ENCODE data around the gene AMOT.
A peak's percentile ranks its signal among the peaks of the same experiment; 100 is the strongest.

AMOT gene

DNA sequence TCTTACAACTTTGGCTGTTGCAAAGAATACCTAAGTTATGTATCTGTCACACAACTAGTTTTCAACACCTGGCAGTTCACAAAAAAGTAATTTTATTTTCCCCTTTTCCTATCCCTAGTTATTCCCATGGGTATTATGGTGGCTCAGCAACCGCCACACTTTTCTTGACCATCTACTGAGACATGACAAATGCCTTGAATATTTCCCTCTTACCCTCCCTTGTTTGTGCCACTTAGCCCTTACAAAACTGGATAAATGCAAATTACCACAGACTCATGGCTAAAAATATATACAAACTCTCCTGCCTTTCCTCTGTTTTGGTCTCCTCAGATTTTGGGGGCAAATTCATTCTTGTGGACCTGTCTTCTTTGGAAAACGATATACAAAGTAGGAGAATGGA, 72.1 kb downstream of the AMOT start:
- Histone ChIP-seq H3K4me3 (ENCODE audit: low read length, poor library complexity, severe bottlenecking) (no peak overlapping the region), H3K4me1 (ENCODE audit: insufficient read depth, low read length, poor library complexity, severe bottlenecking) (no peaks in the 10 kb centered on the region), H3K4me2 (ENCODE audit: low read depth, low read length, poor library complexity, severe bottlenecking) (no peak overlapping the region), H3K9ac (ENCODE audit: low read depth, low read length, poor library complexity, severe bottlenecking) (no peak overlapping the region), H3K9me3 (ENCODE audit: insufficient read depth, low read depth, low read length) (no peaks in the 10 kb centered on the region), H3F3A (ENCODE audit: low read depth) (no peaks in the 10 kb centered on the region), H3K27me3 (ENCODE audit: insufficient read depth, low read length, poor library complexity, severe bottlenecking) (no peaks in the 10 kb centered on the region), H4K20me1 (ENCODE audit: insufficient read depth, low read length, poor library complexity, severe bottlenecking) (no peaks in the 10 kb centered on the region), H3K79me2 (ENCODE audit: insufficient read depth, low read length) (no peaks in the 10 kb centered on the region), H3K9me2 (replicated peaks; ENCODE audit: low read depth, low read length) (no peaks in the 10 kb centered on the region), H3K36me3 (ENCODE audit: insufficient read depth, low read length) (no peaks in the 10 kb centered on the region), H2AFZ (ENCODE audit: low read length) (no peak overlapping the region)
- TF ChIP-seq EZH2phosphoT487 (IDR thresholded peaks at IDR 0.05; ENCODE audit: borderline replicate concordance) = no peak
- TF ChIP-seq, protein P1, sequence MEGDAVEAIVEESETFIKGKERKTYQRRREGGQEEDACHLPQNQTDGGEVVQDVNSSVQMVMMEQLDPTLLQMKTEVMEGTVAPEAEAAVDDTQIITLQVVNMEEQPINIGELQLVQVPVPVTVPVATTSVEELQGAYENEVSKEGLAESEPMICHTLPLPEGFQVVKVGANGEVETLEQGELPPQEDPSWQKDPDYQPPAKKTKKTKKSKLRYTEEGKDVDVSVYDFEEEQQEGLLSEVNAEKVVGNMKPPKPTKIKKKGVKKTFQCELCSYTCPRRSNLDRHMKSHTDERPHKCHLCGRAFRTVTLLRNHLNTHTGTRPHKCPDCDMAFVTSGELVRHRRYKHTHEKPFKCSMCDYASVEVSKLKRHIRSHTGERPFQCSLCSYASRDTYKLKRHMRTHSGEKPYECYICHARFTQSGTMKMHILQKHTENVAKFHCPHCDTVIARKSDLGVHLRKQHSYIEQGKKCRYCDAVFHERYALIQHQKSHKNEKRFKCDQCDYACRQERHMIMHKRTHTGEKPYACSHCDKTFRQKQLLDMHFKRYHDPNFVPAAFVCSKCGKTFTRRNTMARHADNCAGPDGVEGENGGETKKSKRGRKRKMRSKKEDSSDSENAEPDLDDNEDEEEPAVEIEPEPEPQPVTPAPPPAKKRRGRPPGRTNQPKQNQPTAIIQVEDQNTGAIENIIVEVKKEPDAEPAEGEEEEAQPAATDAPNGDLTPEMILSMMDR (conservative IDR thresholded peaks at IDR 0.05; ENCODE audit: low read length) = no peak

DNA sequence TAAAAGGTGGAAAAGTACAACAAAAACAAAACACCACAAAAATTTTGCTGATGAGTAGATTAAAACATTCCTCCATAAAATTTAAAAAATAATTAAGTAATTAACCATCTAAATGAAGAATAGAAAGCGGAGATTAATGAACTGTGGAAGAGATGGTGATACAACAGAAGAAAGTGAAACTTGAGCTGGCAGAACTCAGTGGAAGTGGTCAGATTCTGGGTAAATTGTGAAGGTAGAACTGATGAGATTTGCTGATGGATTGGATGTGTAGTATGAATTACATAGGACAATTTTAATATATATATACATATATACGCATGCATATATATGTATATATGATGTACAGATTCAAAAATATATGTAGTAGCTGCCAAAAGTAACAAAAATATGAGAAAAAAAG, 73.9 kb downstream of the AMOT start:
- no peaks in the 10 kb centered on the region for H3K27me3 ChIP-seq (ENCODE audit: insufficient read depth, low read length, poor library complexity, severe bottlenecking)
- no peak overlapping the region for H2AFZ ChIP-seq (ENCODE audit: low read length)
- no peaks in the 10 kb centered on the region for H3K79me2 ChIP-seq (ENCODE audit: insufficient read depth, low read length)
- H3K9me2 ChIP-seq (replicated peaks; ENCODE audit: low read depth, low read length) = no peaks in the 10 kb centered on the region
- H4K20me1 ChIP-seq (ENCODE audit: insufficient read depth, low read length, poor library complexity, severe bottlenecking) = no peaks in the 10 kb centered on the region
- H3K4me1 ChIP-seq (ENCODE audit: insufficient read depth, low read length, poor library complexity, severe bottlenecking) = no peaks in the 10 kb centered on the region
- H3K36me3 ChIP-seq (ENCODE audit: insufficient read depth, low read length) = no peaks in the 10 kb centered on the region
- H3K4me3 ChIP-seq (ENCODE audit: low read length, poor library complexity, severe bottlenecking) = no peak overlapping the region
- TF ChIP-seq EZH2phosphoT487 (IDR thresholded peaks at IDR 0.05; ENCODE audit: borderline replicate concordance) = no peak
- TF ChIP-seq, protein P1 (conservative IDR thresholded peaks at IDR 0.05; ENCODE audit: low read length) = no peak
- H3K9me3 ChIP-seq (ENCODE audit: insufficient read depth, low read depth, low read length) = no peaks in the 10 kb centered on the region
- no peak overlapping the region for H3K4me2 ChIP-seq (ENCODE audit: low read depth, low read length, poor library complexity, severe bottlenecking)
- H3F3A ChIP-seq (ENCODE audit: low read depth) = no peaks in the 10 kb centered on the region
- H3K9ac ChIP-seq (ENCODE audit: low read depth, low read length, poor library complexity, severe bottlenecking) = no peak overlapping the region

DNA sequence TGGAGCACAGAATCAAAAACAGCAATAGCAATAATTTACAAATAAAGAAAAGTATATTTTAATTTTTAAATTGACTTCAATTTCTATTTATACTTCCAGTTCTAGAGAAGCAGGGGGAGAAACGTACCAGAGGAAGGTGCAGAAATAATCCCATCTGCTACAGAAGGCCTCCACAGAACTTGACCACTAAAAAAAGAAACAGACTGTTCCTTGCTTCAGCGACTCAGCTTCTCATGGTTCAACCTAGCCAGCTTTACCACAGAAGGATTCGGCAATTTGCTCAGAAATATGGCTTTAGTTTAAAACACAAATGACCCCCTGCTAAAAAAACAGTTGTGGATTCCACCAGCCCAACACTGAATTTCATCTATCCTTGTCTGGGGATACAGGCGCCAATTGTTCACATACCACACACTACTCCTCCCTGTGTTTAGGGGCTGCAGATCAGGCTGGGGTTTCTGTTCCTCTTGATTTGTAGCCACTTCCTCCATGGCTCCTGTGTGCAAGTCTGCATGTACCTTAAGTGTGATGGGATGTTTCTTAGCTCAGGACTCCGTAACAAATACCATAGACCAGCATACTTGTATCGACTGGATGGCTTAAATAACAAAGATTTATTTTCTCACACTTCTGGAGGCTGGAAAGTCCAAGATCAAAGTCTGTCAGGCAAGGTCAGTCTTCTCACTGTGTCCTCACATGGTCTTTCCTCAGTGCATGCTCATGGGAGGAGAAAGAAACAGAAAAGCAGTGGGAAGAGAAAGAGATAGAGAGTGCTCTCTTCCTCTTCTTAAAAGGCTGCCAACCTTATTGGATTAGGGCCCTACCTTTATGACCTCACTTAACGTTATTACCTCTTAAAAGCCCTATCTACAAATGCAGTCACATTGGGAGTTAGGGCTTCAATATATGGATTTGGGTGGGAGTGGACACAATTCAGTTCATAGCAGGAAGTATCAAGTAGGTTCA, 79.1 kb downstream of the AMOT start:
- H4K20me1 ChIP-seq (ENCODE audit: insufficient read depth, low read length, poor library complexity, severe bottlenecking) = no peaks in the 10 kb centered on the region
- H3K9me2 ChIP-seq (replicated peaks; ENCODE audit: low read depth, low read length) = no peaks in the 10 kb centered on the region
- TF ChIP-seq EZH2phosphoT487 (IDR thresholded peaks at IDR 0.05; ENCODE audit: borderline replicate concordance) = no peak
- TF ChIP-seq, protein P1 (conservative IDR thresholded peaks at IDR 0.05; ENCODE audit: low read length) = no peak
- H3K4me1 ChIP-seq (ENCODE audit: insufficient read depth, low read length, poor library complexity, severe bottlenecking) = peaks cover 2% of the 10 kb centered on the region
- H3K4me3 ChIP-seq (ENCODE audit: low read length, poor library complexity, severe bottlenecking) = no peak overlapping the region
- H3K79me2 ChIP-seq (ENCODE audit: insufficient read depth, low read length) = no peaks in the 10 kb centered on the region
- H3K4me2 ChIP-seq (ENCODE audit: low read depth, low read length, poor library complexity, severe bottlenecking) = peak overlapping the region; percentile 12
- H3K9ac ChIP-seq (ENCODE audit: low read depth, low read length, poor library complexity, severe bottlenecking) = no peak overlapping the region
- H3K27me3 ChIP-seq (ENCODE audit: insufficient read depth, low read length, poor library complexity, severe bottlenecking) = no peaks in the 10 kb centered on the region
- H3K36me3 ChIP-seq (ENCODE audit: insufficient read depth, low read length) = no peaks in the 10 kb centered on the region
- H2AFZ ChIP-seq (ENCODE audit: low read length) = peak overlapping the region; percentile 60; the same call in 1 of the 2 replicates
- H3F3A ChIP-seq (ENCODE audit: low read depth) = no peaks in the 10 kb centered on the region
- no peaks in the 10 kb centered on the region for H3K9me3 ChIP-seq (ENCODE audit: insufficient read depth, low read depth, low read length)

Measured in Loucy (cell line).